ENCODE results near the gene DNAH17. TPM values are rescaled to one million over a fixed set of nuclear protein-coding genes. Genes with fewer than 3 reads are reported as not detected.

The DNAH17 gene
- total RNA-seq, 1 experiment from 2014 or later = 0.76 TPM

DNA sequence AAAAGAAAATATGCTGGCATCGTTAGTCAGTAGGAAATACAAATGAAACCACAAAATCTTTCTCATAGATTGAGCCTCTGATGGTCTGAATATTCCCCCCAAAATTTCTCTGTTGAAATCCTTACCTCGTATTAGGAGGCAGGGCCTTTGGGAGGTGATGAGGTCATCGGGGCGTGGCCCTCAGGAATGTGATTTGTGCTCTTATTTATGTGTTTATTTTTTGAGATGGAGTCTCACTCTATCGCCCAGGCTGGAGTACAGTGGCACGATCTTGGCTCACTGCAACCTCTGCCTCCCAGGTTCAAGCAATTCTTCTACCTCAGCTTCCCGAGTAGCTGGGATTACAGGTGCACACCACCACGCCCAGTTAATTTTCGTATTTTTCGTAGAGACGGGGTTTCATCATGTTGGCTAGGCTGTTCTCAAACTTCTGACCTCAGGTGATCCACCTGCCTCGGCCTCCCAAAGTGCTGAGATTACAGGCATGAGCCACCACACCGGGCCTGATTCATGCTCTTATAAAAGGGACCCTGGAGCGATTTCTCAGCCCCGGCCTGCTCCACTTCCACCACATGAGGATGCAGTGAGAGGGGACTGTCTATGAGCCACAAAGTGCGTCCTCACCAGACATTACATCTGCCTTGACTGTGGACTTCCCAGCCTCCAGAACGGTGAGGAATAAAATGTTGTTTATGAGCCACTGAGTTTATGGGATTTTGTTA lies 53.1 kb downstream of the DNAH17 start:
- Histone ChIP-seq H3K4me2 (no peak overlapping the region), H3K36me3 (ENCODE audit: low read depth) (no peaks in the 10 kb centered on the region), H3K27ac (no peak overlapping the region), H3K27me3 (ENCODE audit: insufficient read depth, low read depth) (no peaks in the 10 kb centered on the region), H4K20me1 (ENCODE audit: insufficient read depth) (no peaks in the 10 kb centered on the region), H2AFZ (no peak overlapping the region), H3F3A (ENCODE audit: insufficient read depth, low read depth) (peaks cover 6% of the 10 kb centered on the region; the same call in 1 of the 2 replicates), H3K4me1 (replicated peaks; ENCODE audit: insufficient read depth) (peaks cover 21% of the 10 kb centered on the region), H3K9me3 (ENCODE audit: insufficient read depth, low read depth) (no peaks in the 10 kb centered on the region), H3K79me2 (ENCODE audit: low read depth) (no peaks in the 10 kb centered on the region), H3K4me3 (no peak overlapping the region), H3K9me2 (ENCODE audit: insufficient read depth) (no peaks in the 10 kb centered on the region)
- DNase-seq = peak in 1 of 2 experiments; percentile 25
- POLR2A ChIA-PET (ENCODE audit: unreplicated experiment) = no interaction called here
- TF ChIP-seq CTCF (conservative IDR thresholded peaks at IDR 0.05) (no peak), EZH2 (IDR thresholded peaks at IDR 0.05; ENCODE audit: low read depth) (no peak)
- CTCF ChIA-PET = no interaction called here
- intact Hi-C loops (cut with micrococcal nuclease; ENCODE audit: unreplicated experiment) = no loop called here
- BruUV-seq (replicated peaks) = TSS peak; percentile 47

- no peak for DNase-seq
- H3K4me3 ChIP-seq = no peak overlapping the region
- no peak overlapping the region for H2AFZ ChIP-seq
- CTCF ChIA-PET = no interaction called here
- no peak overlapping the region for H3K27ac ChIP-seq
- peaks cover 3% of the 10 kb centered on the region; the same call in 1 of the 2 replicates for H3F3A ChIP-seq (ENCODE audit: insufficient read depth, low read depth)
- H3K9me2 ChIP-seq (ENCODE audit: insufficient read depth) = no peaks in the 10 kb centered on the region
- no peaks in the 10 kb centered on the region for H4K20me1 ChIP-seq (ENCODE audit: insufficient read depth)
- H3K79me2 ChIP-seq (ENCODE audit: low read depth) = no peaks in the 10 kb centered on the region
- BruUV-seq (replicated peaks) = no TSS peak
- no peak overlapping the region for H3K4me2 ChIP-seq
- no peaks in the 10 kb centered on the region for H3K9me3 ChIP-seq (ENCODE audit: insufficient read depth, low read depth)
- intact Hi-C loops (cut with micrococcal nuclease; ENCODE audit: unreplicated experiment) = no loop called here
- H3K27me3 ChIP-seq (ENCODE audit: insufficient read depth, low read depth) = no peaks in the 10 kb centered on the region
- H3K36me3 ChIP-seq (ENCODE audit: low read depth) = no peaks in the 10 kb centered on the region
- POLR2A ChIA-PET (ENCODE audit: unreplicated experiment) = no interaction called here
- no peak for TF ChIP-seq EZH2 (IDR thresholded peaks at IDR 0.05; ENCODE audit: low read depth)
- no peak for TF ChIP-seq CTCF (conservative IDR thresholded peaks at IDR 0.05)
- peaks cover 21% of the 10 kb centered on the region for H3K4me1 ChIP-seq (replicated peaks; ENCODE audit: insufficient read depth)
These were observed 55.0 kb downstream of the DNAH17 start for GRCh38 chr17:78522031-78522809.

DNA sequence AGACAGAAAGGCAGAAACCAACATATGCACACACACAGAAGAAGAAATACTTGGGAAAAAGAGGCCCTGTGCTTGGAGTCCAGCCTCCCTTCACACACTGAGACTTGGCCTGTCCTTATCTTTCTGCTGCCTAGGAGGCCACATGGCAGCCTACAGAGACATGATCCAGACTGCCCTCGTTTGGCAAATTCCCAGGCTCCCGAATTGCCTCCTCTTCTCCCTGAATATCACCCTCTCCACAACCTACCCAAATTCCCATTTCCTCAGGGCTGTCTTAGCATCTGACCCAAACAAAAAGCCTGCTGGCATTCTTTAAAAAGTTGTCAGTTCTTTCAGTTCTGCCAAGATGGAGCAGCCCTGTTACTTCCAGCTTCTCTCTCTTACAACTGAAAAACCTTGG lies 59.8 kb downstream of the DNAH17 start:
- no peak for DNase-seq
- no peaks in the 10 kb centered on the region for H3K36me3 ChIP-seq (ENCODE audit: low read depth)
- TF ChIP-seq EZH2 (IDR thresholded peaks at IDR 0.05; ENCODE audit: low read depth) (no peak), CTCF (conservative IDR thresholded peaks at IDR 0.05) (no peak)
- H3K9me2 ChIP-seq (ENCODE audit: insufficient read depth) = no peaks in the 10 kb centered on the region
- H3K27ac ChIP-seq = no peak overlapping the region
- no peaks in the 10 kb centered on the region for H3F3A ChIP-seq (ENCODE audit: insufficient read depth, low read depth)
- intact Hi-C loops (cut with micrococcal nuclease; ENCODE audit: unreplicated experiment) = no loop called here
- ChIA-PET POLR2A (ENCODE audit: unreplicated experiment) (no interaction called here), CTCF (no interaction called here)
- H4K20me1 ChIP-seq (ENCODE audit: insufficient read depth) = no peaks in the 10 kb centered on the region
- no peak overlapping the region for H2AFZ ChIP-seq
- H3K4me1 ChIP-seq (replicated peaks; ENCODE audit: insufficient read depth) = no peaks in the 10 kb centered on the region
- no peak overlapping the region for H3K4me3 ChIP-seq
- no peaks in the 10 kb centered on the region for H3K9me3 ChIP-seq (ENCODE audit: insufficient read depth, low read depth)
- no peaks in the 10 kb centered on the region for H3K27me3 ChIP-seq (ENCODE audit: insufficient read depth, low read depth)
- no peaks in the 10 kb centered on the region for H3K79me2 ChIP-seq (ENCODE audit: low read depth)
- no TSS peak for BruUV-seq (replicated peaks)
- no peak overlapping the region for H3K4me2 ChIP-seq
